ENCODE results near the gene FNDC3B.

The FNDC3B gene

GRCh38 chr3:172213904-172214303 lies 174.5 kb downstream of the FNDC3B start:
- no peak for DNase-seq (ENCODE audit: low read depth in 2 of 2)

DNA sequence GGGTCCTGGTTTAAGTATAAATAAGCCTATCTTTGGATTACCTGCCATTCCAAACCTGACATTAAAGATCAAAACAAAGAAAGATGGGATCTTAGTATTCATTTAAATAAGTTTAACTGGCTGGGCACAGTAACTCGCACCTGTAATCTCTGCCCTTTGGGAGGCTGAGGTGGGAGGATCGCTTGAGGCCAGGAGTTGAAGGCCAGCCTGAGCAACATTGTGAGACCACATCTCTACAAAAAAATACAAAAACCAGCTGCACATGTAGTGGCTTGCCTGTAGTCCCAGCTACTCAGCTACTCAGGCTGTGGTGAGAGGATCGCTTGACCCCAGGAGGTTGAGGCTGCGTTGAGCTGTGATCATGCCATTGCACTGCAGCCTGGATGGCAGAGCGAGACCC lies 176.9 kb downstream of the FNDC3B start:
- no peak for DNase-seq (ENCODE audit: low read depth in 2 of 2)

DNA sequence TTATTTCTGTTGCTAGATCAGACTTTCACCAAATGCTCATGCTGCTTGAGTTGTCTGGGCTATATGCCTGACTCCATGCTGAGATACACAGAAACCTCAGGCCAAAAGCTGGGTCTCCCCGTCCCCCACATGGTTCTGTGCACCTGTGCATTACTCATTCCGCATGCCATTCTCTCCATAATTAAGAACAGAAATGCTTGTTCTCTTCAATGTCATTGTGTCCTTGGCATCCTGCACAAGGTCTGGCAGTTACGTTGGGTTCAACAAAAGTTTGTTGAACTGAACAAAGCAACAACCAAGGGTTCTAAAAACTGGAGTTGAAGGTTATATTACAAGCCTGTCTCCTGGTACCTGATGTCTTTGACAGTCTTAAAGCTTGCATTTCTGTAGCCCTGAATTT lies 177.5 kb downstream of the FNDC3B start:
- DNase-seq (ENCODE audit: low read depth in 2 of 2), result no peak

DNA sequence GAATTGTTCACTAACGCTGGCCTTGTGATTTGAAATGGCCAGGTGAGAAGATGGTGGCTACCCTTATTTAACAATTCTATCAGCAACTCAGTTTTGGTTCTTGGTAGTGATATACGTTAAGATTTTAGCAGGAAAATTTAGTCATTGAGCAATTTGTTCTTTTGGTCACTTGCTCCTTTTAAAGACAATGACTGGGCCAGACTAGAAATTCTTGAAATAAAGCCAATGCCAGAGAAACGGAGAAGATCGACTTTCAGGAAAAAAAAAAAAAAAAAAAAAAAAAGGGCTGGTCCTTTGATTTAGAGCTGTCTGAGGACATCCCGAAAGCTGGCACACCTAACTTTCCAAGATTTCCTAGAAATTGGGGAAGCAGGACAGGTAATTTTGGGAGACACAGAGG lies 178.5 kb downstream of the FNDC3B start:
- DNase-seq (ENCODE audit: low read depth in 2 of 2), result no peak

GRCh38 chr3:172218350-172219323 lies 179.3 kb downstream of the FNDC3B start:
- DNase-seq (ENCODE audit: low read depth in 2 of 2), result no peak

DNA sequence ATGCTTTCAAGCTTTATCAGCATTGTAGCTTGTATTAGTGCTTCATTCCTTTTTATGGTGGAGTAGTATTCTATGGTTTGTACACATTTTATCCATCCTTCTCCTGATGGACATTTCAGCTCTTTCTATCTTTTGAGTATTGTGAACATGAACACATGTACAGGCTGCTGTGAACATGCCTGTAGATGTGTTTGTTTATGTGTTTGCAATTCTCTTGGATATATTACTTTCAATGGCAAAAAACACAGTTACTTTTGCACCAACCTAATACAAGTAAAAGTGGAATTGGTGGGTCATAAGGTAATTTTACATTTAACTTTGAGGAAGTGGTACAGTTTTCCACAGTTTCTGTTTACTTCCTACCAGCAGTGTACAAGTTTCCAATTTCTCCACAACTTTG lies 180.4 kb downstream of the FNDC3B start:
- DNase-seq (ENCODE audit: low read depth in 2 of 2), result no peak

GRCh38 chr3:172221547-172221946 lies 182.2 kb downstream of the FNDC3B start:
- no peak for DNase-seq (ENCODE audit: low read depth in 2 of 2)

DNA sequence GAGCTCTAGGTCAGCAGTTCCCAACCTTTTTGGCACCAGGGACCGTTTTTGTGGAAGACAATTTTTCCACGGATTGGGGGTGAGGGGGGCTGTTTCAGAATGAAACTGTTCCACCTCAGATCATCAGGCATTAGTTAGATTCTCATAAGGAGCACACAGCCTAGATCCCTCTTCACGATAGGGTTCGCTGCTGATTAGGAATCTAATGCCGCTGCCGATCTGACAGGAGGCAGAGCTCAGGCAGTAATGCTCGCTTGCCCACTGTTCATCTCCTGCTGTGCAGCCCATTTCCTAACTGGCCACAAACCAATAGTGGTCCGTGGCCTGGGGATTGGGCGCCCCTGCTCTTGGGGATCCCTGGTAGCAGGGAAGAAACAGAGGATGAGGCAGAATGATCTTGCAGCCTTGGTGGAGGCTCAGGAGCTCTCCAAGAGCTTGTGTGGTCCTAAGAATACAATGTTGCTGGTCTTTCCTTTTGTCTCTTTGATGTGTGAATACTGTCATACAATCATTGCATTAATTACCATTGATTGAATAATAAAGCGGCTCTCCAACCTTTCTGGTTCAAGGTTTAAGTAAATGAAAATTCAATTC lies 183.2 kb downstream of the FNDC3B start:
- DNase-seq (ENCODE audit: low read depth in 2 of 2), result no peak

- no peak for DNase-seq (ENCODE audit: low read depth in 2 of 2)
These were observed 184.5 kb downstream of the FNDC3B start for GRCh38 chr3:172223870-172224269.

GRCh38 chr3:172224560-172225214 lies 185.3 kb downstream of the FNDC3B start:
- no peak for DNase-seq (ENCODE audit: low read depth in 2 of 2)

- DNase-seq (ENCODE audit: low read depth in 2 of 2), result no peak
These were observed 185.9 kb downstream of the FNDC3B start for GRCh38 chr3:172225215-172225707.

DNA sequence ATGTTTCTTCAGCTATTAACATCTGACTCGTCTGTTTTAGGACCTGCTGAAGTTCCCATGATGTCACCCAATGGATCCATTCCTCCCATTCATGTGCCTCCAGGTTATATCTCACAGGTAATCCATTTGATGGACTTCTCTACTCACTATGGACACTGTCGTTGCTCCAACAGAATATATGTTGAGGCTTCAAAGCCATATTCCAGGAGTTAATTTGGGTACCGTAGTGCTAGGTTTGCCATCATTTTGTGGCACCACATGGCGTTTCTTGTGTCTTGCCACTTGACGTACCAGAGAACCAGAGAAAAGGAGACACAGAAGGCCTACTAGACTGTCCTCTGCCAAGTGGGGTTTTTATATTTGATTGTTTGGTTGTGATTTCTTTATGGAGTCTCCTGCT lies 187.5 kb downstream of the FNDC3B start:
- no peak for DNase-seq (ENCODE audit: low read depth in 2 of 2)

GRCh38 chr3:172227340-172228035 lies 188.1 kb downstream of the FNDC3B start:
- no peak for DNase-seq (ENCODE audit: low read depth in 2 of 2)

GRCh38 chr3:172228036-172228415 lies 188.6 kb downstream of the FNDC3B start:
- DNase-seq (ENCODE audit: low read depth in 2 of 2), result no peak

GRCh38 chr3:172229462-172229861 lies 190.1 kb downstream of the FNDC3B start:
- DNase-seq (ENCODE audit: low read depth in 2 of 2), result no peak

DNA sequence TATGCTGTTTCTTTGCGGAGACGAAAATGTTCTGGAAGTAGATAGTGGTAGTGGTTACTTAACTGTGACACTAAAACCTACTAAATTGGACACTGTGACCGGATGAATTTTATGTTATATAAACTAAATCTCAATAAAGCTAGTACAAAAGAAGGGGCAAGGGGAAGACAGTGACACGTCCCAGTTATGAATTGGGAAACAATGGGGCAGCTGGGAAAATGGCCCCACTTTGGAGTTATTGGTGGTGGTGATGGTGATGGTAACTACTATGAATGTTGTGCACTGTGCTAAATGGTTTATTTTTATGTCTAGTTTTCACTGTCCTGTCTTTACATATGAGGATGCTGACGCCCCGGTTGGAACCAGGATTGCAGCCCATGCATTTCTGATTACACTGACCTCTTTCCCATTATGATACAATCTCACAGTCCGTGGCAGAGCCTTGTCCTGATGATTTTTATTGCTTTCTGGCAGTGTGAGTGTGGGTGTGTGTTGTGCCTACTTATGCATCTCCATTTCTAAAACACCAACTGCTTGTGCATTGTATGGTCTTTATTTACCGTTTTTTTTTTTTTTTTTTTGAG lies 192.0 kb downstream of the FNDC3B start:
- DNase-seq (ENCODE audit: low read depth in 2 of 2), result no peak

DNA sequence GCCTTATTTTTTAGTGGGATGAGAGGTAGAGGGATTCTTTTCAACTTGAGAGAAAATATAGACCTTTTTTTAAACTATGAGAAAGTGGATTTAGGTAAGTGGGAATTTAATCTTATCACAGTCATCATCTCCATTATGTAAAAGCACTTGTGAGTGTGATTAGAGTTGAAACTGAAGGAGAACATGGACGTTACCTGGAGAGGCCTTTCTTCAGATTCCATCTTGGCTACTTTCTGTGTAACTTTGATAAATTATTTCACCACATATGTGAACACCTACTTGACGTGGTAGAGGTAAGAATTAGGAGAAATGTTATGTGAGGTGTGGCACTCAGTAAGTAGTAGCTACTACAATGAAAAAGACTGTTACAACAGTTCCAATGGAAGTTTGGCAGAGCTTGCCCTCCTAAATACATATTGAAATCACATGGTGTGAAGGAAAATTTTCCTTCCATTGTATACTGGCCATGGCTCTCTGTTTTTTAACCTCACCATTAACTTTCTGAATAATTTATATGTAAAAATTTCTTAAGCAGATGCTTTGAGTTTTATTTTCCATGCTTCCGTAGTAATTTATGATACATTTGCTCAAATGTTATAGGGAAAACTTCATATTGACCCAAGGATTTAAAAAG lies 193.3 kb downstream of the FNDC3B start:
- DNase-seq (ENCODE audit: low read depth in 2 of 2), result no peak

DNA sequence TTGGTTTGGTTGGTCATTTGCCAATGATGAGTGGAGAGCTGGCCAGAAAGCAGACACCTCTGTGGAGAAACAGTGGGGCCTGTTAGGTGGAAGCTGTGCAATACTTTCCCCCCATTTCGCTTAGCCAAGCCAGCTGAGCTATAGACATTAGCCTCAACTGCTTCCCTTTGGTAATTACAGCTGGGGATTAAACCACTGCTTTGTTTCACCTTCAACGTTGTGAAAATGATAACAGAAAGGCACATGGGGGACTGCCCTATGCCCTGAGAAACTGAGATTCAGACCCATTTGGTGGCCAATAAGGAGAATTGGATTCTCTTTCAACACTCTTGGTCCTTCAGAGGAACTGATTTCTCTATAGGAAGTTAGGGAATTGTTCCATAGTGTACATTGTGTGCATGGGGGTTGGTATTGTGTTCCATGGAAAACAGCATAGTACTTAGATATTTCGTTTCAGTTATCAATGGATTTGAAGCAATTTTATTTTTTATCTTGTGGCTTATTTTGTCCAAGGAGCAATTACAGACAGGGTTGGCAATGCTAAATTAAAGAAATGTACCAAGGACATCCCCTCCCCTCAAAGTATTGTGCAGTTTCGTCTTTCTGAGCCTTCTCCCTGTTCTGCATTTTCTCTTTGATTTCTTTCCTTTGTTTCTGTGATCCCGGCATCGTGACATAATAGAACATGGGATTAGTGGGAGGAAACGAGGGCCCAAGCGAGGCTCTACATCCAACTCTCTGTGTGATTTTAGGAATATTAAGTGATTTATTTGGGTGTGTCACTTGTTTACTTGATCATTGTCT lies 194.3 kb downstream of the FNDC3B start:
- no peak for DNase-seq (ENCODE audit: low read depth in 2 of 2)

DNA sequence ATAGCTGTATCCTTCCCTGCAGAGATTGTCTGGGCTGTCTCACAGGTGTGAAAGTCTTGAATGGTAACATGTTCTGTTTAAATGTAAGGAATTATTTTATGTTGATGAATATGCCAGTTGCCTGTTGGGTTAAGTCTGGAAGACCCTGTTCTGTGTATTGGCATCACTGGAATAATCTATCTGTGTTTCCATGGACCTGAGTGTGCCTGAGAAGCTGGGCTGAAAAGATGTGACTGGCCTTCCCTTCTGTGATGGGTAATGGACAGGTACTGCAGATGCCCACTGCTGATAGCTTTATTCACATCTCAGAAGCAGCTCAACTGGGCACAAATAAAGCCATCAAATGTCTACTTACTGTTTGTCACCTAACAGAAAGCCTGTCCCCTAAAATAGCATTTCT lies 196.3 kb downstream of the FNDC3B start:
- no peak for DNase-seq (ENCODE audit: low read depth in 2 of 2)

Data from stimulated activated CD4-positive, alpha-beta T cell treated with anti-CD3 and anti-CD28 coated beads, Interleukin-1b, Interleukin-23, amount 100 ng/mL, for 4 hours (primary cell).